GM12892 (cell line): ENCODE data around the gene SPATA16.

ENCODE experiments used
- POLR2A ChIP-seq: IDR thresholded peaks from 2 replicates; pipeline ENCODE4 v1.6.1; 2011; ENCODE audit warnings: low read depth, low read length, control low read depth
- POLR2AphosphoS5 ChIP-seq: IDR thresholded peaks from 2 replicates; pipeline ENCODE4 v1.6.1; 2011; ENCODE audit warnings: low read depth, low read length, control low read depth

DNA sequence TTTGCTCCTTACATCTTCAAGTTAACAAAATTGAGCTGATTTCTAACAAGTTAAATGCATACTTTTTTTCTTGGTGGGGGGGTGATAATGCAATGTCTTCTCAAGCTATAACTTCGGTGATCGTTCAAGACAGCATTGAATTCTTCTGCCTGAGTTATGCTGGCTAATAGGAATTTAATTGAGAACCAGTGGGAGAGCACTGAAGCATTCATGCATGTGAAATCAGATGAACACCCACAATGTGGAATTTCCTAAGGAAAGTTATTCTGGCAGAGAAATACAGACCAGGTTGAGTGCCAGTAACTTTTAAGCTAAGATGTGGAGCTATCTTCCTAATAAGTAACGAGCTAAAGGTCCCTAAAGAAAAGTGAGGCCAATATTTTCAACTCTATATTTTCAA, 3.0 kb downstream of the SPATA16 start:
- TF ChIP-seq POLR2AphosphoS5, result no peak
- TF ChIP-seq POLR2A, result no peak
